ENCODE measurements around the gene MAP7D2. TPM values are rescaled to one million over a fixed set of nuclear protein-coding genes. Genes with fewer than 3 reads are reported as not detected.

MAP7D2 gene
- total and polyA plus RNA-seq, 2 of the 13 experiments (the other 11 are each of a cell fraction or from before 2014, with no cell fraction given), result 9.6 to 10.5 TPM

DNA sequence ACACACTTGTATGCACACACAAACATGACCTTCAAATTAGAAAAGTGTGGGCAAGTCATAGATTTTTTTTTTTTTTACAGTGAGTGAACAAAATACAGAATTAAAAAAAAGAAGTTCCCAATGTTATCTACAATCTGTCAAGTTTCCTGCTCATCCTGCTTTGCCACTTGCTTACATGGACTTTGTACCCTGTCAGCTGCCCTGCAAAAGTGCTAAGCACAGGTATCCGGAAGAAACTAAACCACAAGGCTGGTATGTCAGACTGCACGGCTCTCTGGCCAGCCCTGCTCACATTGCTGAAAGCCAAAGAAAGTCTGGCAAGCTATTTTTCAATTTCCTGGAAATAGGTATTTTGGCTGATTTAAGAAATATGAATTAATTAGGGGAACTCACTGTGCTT is 87.0 kb downstream of the MAP7D2 start (continued):
- TF ChIP-seq MAFF (IDR thresholded peaks at IDR 0.05; ENCODE audit: low read depth, low read length), result peak; percentile 27; the same call in 1 of the 2 replicates
- no peak for TF ChIP-seq ZSCAN20 (CRISPR knock-in tag; IDR thresholded peaks at IDR 0.05; ENCODE audit: borderline replicate concordance)
- TF ChIP-seq, protein P1, sequence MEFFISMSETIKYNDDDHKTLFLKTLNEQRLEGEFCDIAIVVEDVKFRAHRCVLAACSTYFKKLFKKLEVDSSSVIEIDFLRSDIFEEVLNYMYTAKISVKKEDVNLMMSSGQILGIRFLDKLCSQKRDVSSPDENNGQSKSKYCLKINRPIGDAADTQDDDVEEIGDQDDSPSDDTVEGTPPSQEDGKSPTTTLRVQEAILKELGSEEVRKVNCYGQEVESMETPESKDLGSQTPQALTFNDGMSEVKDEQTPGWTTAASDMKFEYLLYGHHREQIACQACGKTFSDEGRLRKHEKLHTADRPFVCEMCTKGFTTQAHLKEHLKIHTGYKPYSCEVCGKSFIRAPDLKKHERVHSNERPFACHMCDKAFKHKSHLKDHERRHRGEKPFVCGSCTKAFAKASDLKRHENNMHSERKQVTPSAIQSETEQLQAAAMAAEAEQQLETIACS (CRISPR knock-in tag; IDR thresholded peaks at IDR 0.05), result no peak
- no peak for TF ChIP-seq ZBTB42 (CRISPR knock-in tag; IDR thresholded peaks at IDR 0.05)
- TF ChIP-seq, protein P2, sequence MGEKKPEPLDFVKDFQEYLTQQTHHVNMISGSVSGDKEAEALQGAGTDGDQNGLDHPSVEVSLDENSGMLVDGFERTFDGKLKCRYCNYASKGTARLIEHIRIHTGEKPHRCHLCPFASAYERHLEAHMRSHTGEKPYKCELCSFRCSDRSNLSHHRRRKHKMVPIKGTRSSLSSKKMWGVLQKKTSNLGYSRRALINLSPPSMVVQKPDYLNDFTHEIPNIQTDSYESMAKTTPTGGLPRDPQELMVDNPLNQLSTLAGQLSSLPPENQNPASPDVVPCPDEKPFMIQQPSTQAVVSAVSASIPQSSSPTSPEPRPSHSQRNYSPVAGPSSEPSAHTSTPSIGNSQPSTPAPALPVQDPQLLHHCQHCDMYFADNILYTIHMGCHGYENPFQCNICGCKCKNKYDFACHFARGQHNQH (CRISPR knock-in tag; IDR thresholded peaks at IDR 0.05), result no peak
- TF ChIP-seq NFYC (CRISPR knock-in tag; IDR thresholded peaks at IDR 0.05), result no peak
- TF ChIP-seq CREM (IDR thresholded peaks at IDR 0.05), result no peak
- TF ChIP-seq CREM (CRISPR knock-in tag; IDR thresholded peaks at IDR 0.05), result no peak
- TF ChIP-seq ZNF335 (CRISPR knock-in tag; IDR thresholded peaks at IDR 0.05), result no peak
- no peak for TF ChIP-seq SRSF1 (optimal IDR thresholded peaks at IDR 0.05; ENCODE audit: low read depth, low read length)
- TF ChIP-seq SPEN (CRISPR knock-in tag; IDR thresholded peaks at IDR 0.05; ENCODE audit: low read depth), result no peak
- no peak for TF ChIP-seq CBX1 (IDR thresholded peaks at IDR 0.05; ENCODE audit: low read depth)
- TF ChIP-seq PHF21A (CRISPR knock-in tag; IDR thresholded peaks at IDR 0.05), result no peak
- peak; percentile 60; the same call in 1 of the 2 replicates for TF ChIP-seq HDAC2 (CRISPR knock-in tag; IDR thresholded peaks at IDR 0.05)
- TF ChIP-seq, protein P3, sequence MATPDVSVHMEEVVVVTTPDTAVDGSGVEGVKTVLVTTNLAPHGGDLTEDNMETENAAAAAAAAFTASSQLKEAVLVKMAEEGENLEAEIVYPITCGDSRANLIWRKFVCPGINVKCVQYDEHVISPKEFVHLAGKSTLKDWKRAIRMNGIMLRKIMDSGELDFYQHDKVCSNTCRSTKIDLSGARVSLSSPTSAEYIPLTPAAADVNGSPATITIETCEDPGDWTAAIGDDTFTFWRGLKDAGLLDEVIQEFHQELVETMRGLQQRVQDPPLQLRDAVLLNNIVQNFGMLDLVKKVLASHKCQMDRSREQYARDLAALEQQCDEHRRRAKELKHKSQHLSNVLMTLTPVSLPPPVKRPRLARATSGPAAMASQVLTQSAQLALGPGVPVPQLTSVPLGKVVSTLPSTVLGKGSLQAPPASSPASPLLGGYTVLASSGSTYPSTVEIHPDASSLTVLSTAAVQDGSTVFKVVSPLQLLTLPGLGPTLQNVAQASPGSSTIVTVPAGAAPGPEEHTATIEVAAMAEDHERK (CRISPR knock-in tag; IDR thresholded peaks at IDR 0.05; ENCODE audit: low read depth), result no peak
- TF ChIP-seq, protein P4, sequence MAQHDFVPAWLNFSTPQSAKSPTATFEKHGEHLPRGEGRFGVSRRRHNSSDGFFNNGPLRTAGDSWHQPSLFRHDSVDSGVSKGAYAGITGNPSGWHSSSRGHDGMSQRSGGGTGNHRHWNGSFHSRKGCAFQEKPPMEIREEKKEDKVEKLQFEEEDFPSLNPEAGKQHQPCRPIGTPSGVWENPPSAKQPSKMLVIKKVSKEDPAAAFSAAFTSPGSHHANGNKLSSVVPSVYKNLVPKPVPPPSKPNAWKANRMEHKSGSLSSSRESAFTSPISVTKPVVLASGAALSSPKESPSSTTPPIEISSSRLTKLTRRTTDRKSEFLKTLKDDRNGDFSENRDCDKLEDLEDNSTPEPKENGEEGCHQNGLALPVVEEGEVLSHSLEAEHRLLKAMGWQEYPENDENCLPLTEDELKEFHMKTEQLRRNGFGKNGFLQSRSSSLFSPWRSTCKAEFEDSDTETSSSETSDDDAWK (CRISPR knock-in tag; IDR thresholded peaks at IDR 0.05), result no peak
- TF ChIP-seq SALL1 (CRISPR knock-in tag; IDR thresholded peaks at IDR 0.05), result 0 out of 2 replicates have a peak, but pooled peaks have one; percentile 15
- no peak for TF ChIP-seq ZNF672 (CRISPR knock-in tag; IDR thresholded peaks at IDR 0.05)
- no peak for TF ChIP-seq REL (CRISPR knock-in tag; conservative IDR thresholded peaks at IDR 0.05)
- TF ChIP-seq HNF4A (CRISPR knock-in tag; IDR thresholded peaks at IDR 0.05), result peak; percentile 90
- no peak for TF ChIP-seq ZNF562 (CRISPR knock-in tag; IDR thresholded peaks at IDR 0.05; ENCODE audit: borderline replicate concordance)
- TF ChIP-seq HMG20A (CRISPR knock-in tag; IDR thresholded peaks at IDR 0.05; ENCODE audit: borderline replicate concordance), result peak; percentile 63; the same call in 1 of the 2 replicates
- no peak for TF ChIP-seq ZNF17 (CRISPR knock-in tag; IDR thresholded peaks at IDR 0.05)
- no peak for TF ChIP-seq ZNF678 (CRISPR knock-in tag; IDR thresholded peaks at IDR 0.05)
- TF ChIP-seq, protein P5, sequence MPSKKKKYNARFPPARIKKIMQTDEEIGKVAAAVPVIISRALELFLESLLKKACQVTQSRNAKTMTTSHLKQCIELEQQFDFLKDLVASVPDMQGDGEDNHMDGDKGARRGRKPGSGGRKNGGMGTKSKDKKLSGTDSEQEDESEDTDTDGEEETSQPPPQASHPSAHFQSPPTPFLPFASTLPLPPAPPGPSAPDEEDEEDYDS (CRISPR knock-in tag; IDR thresholded peaks at IDR 0.05), result 0 out of 2 replicates have a peak, but pooled peaks have one; percentile 17
- no peak for TF ChIP-seq ZEB1 (IDR thresholded peaks at IDR 0.05; ENCODE audit: insufficient replicate concordance, low read depth)
- TF ChIP-seq TBP (CRISPR knock-in tag; IDR thresholded peaks at IDR 0.05), result no peak
- no peak for TF ChIP-seq ZNF703 (CRISPR knock-in tag; IDR thresholded peaks at IDR 0.05; ENCODE audit: borderline replicate concordance)
- TF ChIP-seq ZFP36L1 (CRISPR knock-in tag; IDR thresholded peaks at IDR 0.05), result no peak
- no peak for TF ChIP-seq TP53 (CRISPR knock-in tag; conservative IDR thresholded peaks at IDR 0.05)

All from HepG2 (cell line).